Body of pancreas (tissue), 4 donors: ENCODE measurements around the gene SLC36A2. TPM values are rescaled to one million over a fixed set of nuclear protein-coding genes. Genes with fewer than 3 reads are reported as not detected.

Experiments used
- ATAC-seq: fragments of 150-250 bp; one replicate; pipeline ENCODE4 v1.9.1; 2016
- DNase-seq, 4 donors: peaks; one replicate each; pipeline ENCODE4 v3.0.0-alpha.2; 2019
- H3K27ac ChIP-seq, 4 donors: fragments of 200-600 bp; sonication (generic); 1 replicate in 3 of 4; 2 replicates in 1 of 4; pipeline versions ENCODE4 v1.5.1 to v1.6.1; 2016 to 2019; ENCODE audit warnings: mild to moderate bottlenecking in 1 of 4, mixed read lengths in 1 of 4, moderate library complexity in 1 of 4
- H3K27me3 ChIP-seq, 2 donors: fragments of 200-600 bp; sonication (generic); one replicate each; pipeline ENCODE4 v1.6.0; 2016; ENCODE audit warnings: mild to moderate bottlenecking in 1 of 2
- H3K36me3 ChIP-seq, 2 donors: fragments of 200-600 bp; sonication (generic); replicated peaks in 1 of 2; 2 replicates each; pipeline ENCODE4 v1.5.1; 2016; ENCODE audit warnings: low read depth in 2 of 2; ENCODE audit not compliant: insufficient read depth in 1 of 2
- H3K4me1 ChIP-seq: fragments of 200-600 bp; sonication (generic); one replicate; pipeline ENCODE4 v1.6.0; 2016
- H3K4me3 ChIP-seq, 2 donors: fragments of 200-600 bp; sonication (generic); 1 replicate in 1 of 2; 2 replicates in 1 of 2; pipeline ENCODE4 v1.5.1; 2016 to 2019
- H3K9me3 ChIP-seq, 3 donors: fragments of 200-600 bp; sonication (generic); 1 replicate in 2 of 3; 2 replicates in 1 of 3; pipeline ENCODE4 v1.5.1; 2016
- POLR2A ChIP-seq, 3 donors: fragments of 450-650 bp; IDR thresholded peaks; one replicate each; pipeline ENCODE4 v1.6.1; 2016; ENCODE audit warnings: antibody characterized with exemption in 3 of 3, mild to moderate bottlenecking in 2 of 3
- WGBS, 2 donors: methylation state at CpG; one replicate each; pipeline ENCODE4 v1.1.5; 2017; 5-methylcytosine and 5-hydroxymethylcytosine counted together
- intact Hi-C: fragments of 100-400 bp; cut with DNase I; formaldehyde crosslinking; loops from one replicate; pipeline ENCODE4 v1.15.1; 2023
- total RNA-seq, 2 donors: library from RNA; depleted of rRNA; stranded (reverse); fragments of >200 nt; gene quantifications; one replicate each; pipeline ENCODE4 v1.1.0, GENCODE V29; 2016
- TF ChIP-seq, protein P1 (sequence below), 7 experiments: fragments of 450-650 bp in 4 of 7; fragments of 200-600 bp in 3 of 7; sonication (generic) in 3 of 7; IDR thresholded peaks; one replicate each; pipeline ENCODE4 v1.5.1; 2016 to 2019; ENCODE audit warnings: antibody characterized with exemption in 7 of 7

SLC36A2 gene
- total RNA-seq, 2 donors from 2014 or later, result not detected

- intact Hi-C loops, result no loop called here
- ATAC-seq, result no peak
- Histone ChIP-seq H3K4me1 (no peaks in the 10 kb centered on the region), H3K9me3 (no peaks in the 10 kb centered on the region), H3K36me3 (peaks cover 2 to 7% of the 10 kb centered on the region in 2 donors), H3K27me3 (no peaks in the 10 kb centered on the region), H3K27ac (no peak overlapping the region), H3K4me3 (no peak overlapping the region)
- WGBS, 2 donors, result 88% methylated on average over 11 of the region's 11 CpGs
- DNase-seq, result no peak
- TF ChIP-seq, protein P1, sequence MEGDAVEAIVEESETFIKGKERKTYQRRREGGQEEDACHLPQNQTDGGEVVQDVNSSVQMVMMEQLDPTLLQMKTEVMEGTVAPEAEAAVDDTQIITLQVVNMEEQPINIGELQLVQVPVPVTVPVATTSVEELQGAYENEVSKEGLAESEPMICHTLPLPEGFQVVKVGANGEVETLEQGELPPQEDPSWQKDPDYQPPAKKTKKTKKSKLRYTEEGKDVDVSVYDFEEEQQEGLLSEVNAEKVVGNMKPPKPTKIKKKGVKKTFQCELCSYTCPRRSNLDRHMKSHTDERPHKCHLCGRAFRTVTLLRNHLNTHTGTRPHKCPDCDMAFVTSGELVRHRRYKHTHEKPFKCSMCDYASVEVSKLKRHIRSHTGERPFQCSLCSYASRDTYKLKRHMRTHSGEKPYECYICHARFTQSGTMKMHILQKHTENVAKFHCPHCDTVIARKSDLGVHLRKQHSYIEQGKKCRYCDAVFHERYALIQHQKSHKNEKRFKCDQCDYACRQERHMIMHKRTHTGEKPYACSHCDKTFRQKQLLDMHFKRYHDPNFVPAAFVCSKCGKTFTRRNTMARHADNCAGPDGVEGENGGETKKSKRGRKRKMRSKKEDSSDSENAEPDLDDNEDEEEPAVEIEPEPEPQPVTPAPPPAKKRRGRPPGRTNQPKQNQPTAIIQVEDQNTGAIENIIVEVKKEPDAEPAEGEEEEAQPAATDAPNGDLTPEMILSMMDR (IDR thresholded peaks at IDR 0.05), result no peak
- no peak for TF ChIP-seq POLR2A (IDR thresholded peaks at IDR 0.05)
Observed at GRCh38 chr5:151267491-151268260, 79.7 kb downstream of the SLC36A2 start.

Other genes starting within 250 kb of the SLC36A2 start
- 10 to 100 TPM; 60.3 to 60.4 TPM for gene ANXA6, start 189.8 kb downstream of the SLC36A2 start, total RNA-seq
- gene CCDC69, start 123.5 kb downstream of the SLC36A2 start, total RNA-seq, result 10 to 100 TPM; 34.8 to 44.8 TPM
- gene GM2A, start 94.4 kb downstream of the SLC36A2 start, total RNA-seq, result 10 to 100 TPM in 1 of 2 donors, 1 to 10 TPM in 1; 8.9 to 17.9 TPM
- gene SLC36A3, start 43.8 kb downstream of the SLC36A2 start, total RNA-seq, result not detected
- gene SLC36A1, start 100.0 kb upstream of the SLC36A2 start, total RNA-seq, result 10 to 100 TPM in 1 of 2 donors, 1 to 10 TPM in 1; 6.5 to 12.5 TPM
- gene FAT2, start 243.8 kb upstream of the SLC36A2 start, total RNA-seq, result not detected